ENCODE data around the gene PTRH2. TPM values are rescaled to one million over a fixed set of nuclear protein-coding genes. Genes with fewer than 3 reads are reported as not detected.

Gene PTRH2
- total RNA-seq, 1 donor from 2014 or later = 36.3 TPM

- H3K4me2 ChIP-seq (ENCODE audit: low read length) = no peak overlapping the region
- Mint-ChIP-seq H3K9me3 (ENCODE audit: unreplicated experiment) (no peaks in the 10 kb centered on the region), H3K4me3 (ENCODE audit: unreplicated experiment) (no peak overlapping the region), H3K27ac (ENCODE audit: unreplicated experiment) (peak overlapping the region; percentile 1), H3K4me1 (ENCODE audit: low read depth, unreplicated experiment) (peaks cover 17% of the 10 kb centered on the region), H3K27me3 (ENCODE audit: low read depth, unreplicated experiment) (no peaks in the 10 kb centered on the region), H3K36me3 (ENCODE audit: low read depth, unreplicated experiment) (peaks cover 25% of the 10 kb centered on the region)
- DNase-seq (ENCODE audit: low read depth) = no peak
- TF ChIP-seq, protein P1, sequence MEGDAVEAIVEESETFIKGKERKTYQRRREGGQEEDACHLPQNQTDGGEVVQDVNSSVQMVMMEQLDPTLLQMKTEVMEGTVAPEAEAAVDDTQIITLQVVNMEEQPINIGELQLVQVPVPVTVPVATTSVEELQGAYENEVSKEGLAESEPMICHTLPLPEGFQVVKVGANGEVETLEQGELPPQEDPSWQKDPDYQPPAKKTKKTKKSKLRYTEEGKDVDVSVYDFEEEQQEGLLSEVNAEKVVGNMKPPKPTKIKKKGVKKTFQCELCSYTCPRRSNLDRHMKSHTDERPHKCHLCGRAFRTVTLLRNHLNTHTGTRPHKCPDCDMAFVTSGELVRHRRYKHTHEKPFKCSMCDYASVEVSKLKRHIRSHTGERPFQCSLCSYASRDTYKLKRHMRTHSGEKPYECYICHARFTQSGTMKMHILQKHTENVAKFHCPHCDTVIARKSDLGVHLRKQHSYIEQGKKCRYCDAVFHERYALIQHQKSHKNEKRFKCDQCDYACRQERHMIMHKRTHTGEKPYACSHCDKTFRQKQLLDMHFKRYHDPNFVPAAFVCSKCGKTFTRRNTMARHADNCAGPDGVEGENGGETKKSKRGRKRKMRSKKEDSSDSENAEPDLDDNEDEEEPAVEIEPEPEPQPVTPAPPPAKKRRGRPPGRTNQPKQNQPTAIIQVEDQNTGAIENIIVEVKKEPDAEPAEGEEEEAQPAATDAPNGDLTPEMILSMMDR (IDR thresholded peaks at IDR 0.05; ENCODE audit: insufficient read depth, low read depth, low read length) = no peak
- TF ChIP-seq EZH2 (IDR thresholded peaks at IDR 0.05; ENCODE audit: insufficient read depth, low read length) = no peak
- no peak for FAIRE-seq
- H3K36me3 ChIP-seq (ENCODE audit: insufficient read depth, low read length) = peaks cover 76% of the 10 kb centered on the region
- H3K9ac ChIP-seq (ENCODE audit: low read length) = no peak overlapping the region
- peaks cover 56% of the 10 kb centered on the region for H3K79me2 ChIP-seq (ENCODE audit: insufficient read depth, low read length)
- H3K27ac ChIP-seq (ENCODE audit: low read depth, low read length) = no peak overlapping the region
- H4K20me1 ChIP-seq (ENCODE audit: insufficient read depth, low read length) = peaks cover 45% of the 10 kb centered on the region
- H3K27me3 ChIP-seq (ENCODE audit: insufficient read depth, low read length) = no peaks in the 10 kb centered on the region
- no peak overlapping the region for H2AFZ ChIP-seq (ENCODE audit: low read depth, low read length)
- no peaks in the 10 kb centered on the region for H3K9me3 ChIP-seq (ENCODE audit: insufficient read depth, low read depth, low read length)
- H3K4me3 ChIP-seq (ENCODE audit: insufficient read depth, low read depth, low read length) = no peak overlapping the region
- no peaks in the 10 kb centered on the region for H3K4me1 ChIP-seq (ENCODE audit: insufficient read depth, low read length)
Observed at GRCh38 chr17:59688496-59688895, 18.7 kb downstream of the PTRH2 start.

DNA sequence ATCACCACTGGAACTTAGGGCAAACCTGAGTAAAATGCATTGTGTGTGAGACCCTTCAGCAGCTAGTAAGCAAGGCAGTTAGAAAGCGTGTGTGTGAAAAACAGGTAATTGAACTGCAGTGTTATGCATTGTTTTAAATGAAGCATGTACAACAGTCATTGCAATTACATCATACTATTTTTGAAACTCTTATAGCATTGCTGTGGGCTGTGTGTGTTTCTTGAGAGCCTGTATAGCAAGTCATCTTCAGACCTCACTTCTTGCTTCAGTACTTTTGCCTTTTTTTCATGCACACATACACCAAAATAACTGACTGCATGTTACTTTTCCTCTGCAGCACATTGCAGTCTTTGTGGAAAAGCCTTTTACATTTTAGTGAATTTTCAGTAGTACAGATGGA lies 19.2 kb downstream of the PTRH2 start:
- no peaks in the 10 kb centered on the region for H3K9me3 ChIP-seq (ENCODE audit: insufficient read depth, low read depth, low read length)
- Mint-ChIP-seq H3K4me1 (ENCODE audit: low read depth, unreplicated experiment) (peaks cover 17% of the 10 kb centered on the region), H3K27ac (ENCODE audit: unreplicated experiment) (peak overlapping the region; percentile 31), H3K27me3 (ENCODE audit: low read depth, unreplicated experiment) (no peaks in the 10 kb centered on the region), H3K9me3 (ENCODE audit: unreplicated experiment) (no peaks in the 10 kb centered on the region), H3K36me3 (ENCODE audit: low read depth, unreplicated experiment) (peaks cover 28% of the 10 kb centered on the region), H3K4me3 (ENCODE audit: unreplicated experiment) (no peak overlapping the region)
- no peaks in the 10 kb centered on the region for H3K27me3 ChIP-seq (ENCODE audit: insufficient read depth, low read length)
- H3K4me2 ChIP-seq (ENCODE audit: low read length) = no peak overlapping the region
- H4K20me1 ChIP-seq (ENCODE audit: insufficient read depth, low read length) = peaks cover 48% of the 10 kb centered on the region
- FAIRE-seq = no peak
- no peaks in the 10 kb centered on the region for H3K4me1 ChIP-seq (ENCODE audit: insufficient read depth, low read length)
- no peak overlapping the region for H2AFZ ChIP-seq (ENCODE audit: low read depth, low read length)
- H3K36me3 ChIP-seq (ENCODE audit: insufficient read depth, low read length) = peaks cover 77% of the 10 kb centered on the region
- no peak for TF ChIP-seq EZH2 (IDR thresholded peaks at IDR 0.05; ENCODE audit: insufficient read depth, low read length)
- TF ChIP-seq, protein P1 (IDR thresholded peaks at IDR 0.05; ENCODE audit: insufficient read depth, low read depth, low read length) = no peak
- H3K4me3 ChIP-seq (ENCODE audit: insufficient read depth, low read depth, low read length) = no peak overlapping the region
- DNase-seq (ENCODE audit: low read depth) = peak; percentile 13
- no peak overlapping the region for H3K9ac ChIP-seq (ENCODE audit: low read length)
- H3K79me2 ChIP-seq (ENCODE audit: insufficient read depth, low read length) = peaks cover 57% of the 10 kb centered on the region
- H3K27ac ChIP-seq (ENCODE audit: low read depth, low read length) = no peak overlapping the region

GRCh38 chr17:59684967-59685366 lies 22.3 kb downstream of the PTRH2 start:
- H3K9me3 Mint-ChIP-seq (ENCODE audit: unreplicated experiment) = no peaks in the 10 kb centered on the region
- H3K4me3 ChIP-seq (ENCODE audit: insufficient read depth, low read depth, low read length) = no peak overlapping the region
- no peak for FAIRE-seq
- H3K4me1 ChIP-seq (ENCODE audit: insufficient read depth, low read length) = peaks cover 5% of the 10 kb centered on the region
- no peaks in the 10 kb centered on the region for H3K9me3 ChIP-seq (ENCODE audit: insufficient read depth, low read depth, low read length)
- H3K4me2 ChIP-seq (ENCODE audit: low read length) = no peak overlapping the region
- peaks cover 87% of the 10 kb centered on the region for H3K36me3 ChIP-seq (ENCODE audit: insufficient read depth, low read length)
- DNase-seq (ENCODE audit: low read depth) = no peak
- no peak overlapping the region for H2AFZ ChIP-seq (ENCODE audit: low read depth, low read length)
- H3K79me2 ChIP-seq (ENCODE audit: insufficient read depth, low read length) = peaks cover 64% of the 10 kb centered on the region
- no peak overlapping the region for H3K4me3 Mint-ChIP-seq (ENCODE audit: unreplicated experiment)
- H3K27ac ChIP-seq (ENCODE audit: low read depth, low read length) = no peak overlapping the region
- peaks cover 26% of the 10 kb centered on the region for H3K4me1 Mint-ChIP-seq (ENCODE audit: low read depth, unreplicated experiment)
- H3K9ac ChIP-seq (ENCODE audit: low read length) = no peak overlapping the region
- no peaks in the 10 kb centered on the region for H3K27me3 ChIP-seq (ENCODE audit: insufficient read depth, low read length)
- H3K27me3 Mint-ChIP-seq (ENCODE audit: low read depth, unreplicated experiment) = no peaks in the 10 kb centered on the region
- peaks cover 58% of the 10 kb centered on the region for H4K20me1 ChIP-seq (ENCODE audit: insufficient read depth, low read length)
- H3K36me3 Mint-ChIP-seq (ENCODE audit: low read depth, unreplicated experiment) = peaks cover 20% of the 10 kb centered on the region
- TF ChIP-seq, protein P1 (IDR thresholded peaks at IDR 0.05; ENCODE audit: insufficient read depth, low read depth, low read length) = no peak
- no peak for TF ChIP-seq EZH2 (IDR thresholded peaks at IDR 0.05; ENCODE audit: insufficient read depth, low read length)
- H3K27ac Mint-ChIP-seq (ENCODE audit: unreplicated experiment) = peak overlapping the region; percentile 69

Data from astrocyte (in vitro differentiated cells and primary cell).